ENCODE results near the gene PROZ.

- TF ChIP-seq SPI1 (IDR thresholded peaks at IDR 0.05; ENCODE audit: low read depth, low read length) (0 out of 2 replicates have a peak, but pooled peaks have one; percentile 10), POLR2A (IDR thresholded peaks at IDR 0.05; ENCODE audit: low read depth, low read length) (no peak), POLR2AphosphoS5 (IDR thresholded peaks at IDR 0.05; ENCODE audit: low read depth, low read length) (no peak), TAF1 (IDR thresholded peaks at IDR 0.05; ENCODE audit: low read depth, low read length) (no peak)
Observed at GRCh38 chr13:113169277-113170272, 11.1 kb downstream of the PROZ start.

Measured in GM12891 (cell line).